CD8-positive, alpha-beta memory T cell (primary cell): ENCODE data around the gene CYP4F12. TPM values are rescaled to one million over a fixed set of nuclear protein-coding genes. Genes with fewer than 3 reads are reported as not detected.

Experiments
- CTCF ChIA-PET: fragments of 350-600 bp; sonication (Branson Sonifier 250); formaldehyde crosslinking; loops from one replicate; lab custom pipeline; 2021; ENCODE audit warnings: antibody characterized with exemption; lab: Charles Lee
- POLR2A ChIA-PET: fragments of 350-600 bp; sonication (Branson Sonifier 250); formaldehyde crosslinking; loops from one replicate; lab custom pipeline; 2021; ENCODE audit warnings: antibody characterized with exemption; lab: Charles Lee
- DNase-seq, 5 donors: peaks; one replicate each; pipeline versions ENCODE4 v3.0.0 to v3.0.0-alpha.2; 2020 to 2022; ENCODE audit warnings: mixed read lengths in 1 of 5
- H3K27ac ChIP-seq: one replicate; pipeline ENCODE4 v1.7.0; 2013; ENCODE audit warnings: low read depth, mild to moderate bottlenecking, low read length, moderate library complexity
- H3K27me3 ChIP-seq: 2 replicates; pipeline ENCODE4 v1.7.0; 2013; ENCODE audit warnings: low read length, mild to moderate bottlenecking; ENCODE audit not compliant: insufficient read depth, poor library complexity, severe bottlenecking
- H3K36me3 ChIP-seq: 2 replicates; pipeline ENCODE4 v1.7.0; 2013; ENCODE audit warnings: mild to moderate bottlenecking, low read length, moderate library complexity; ENCODE audit not compliant: insufficient read depth
- H3K4me1 ChIP-seq: 2 replicates; pipeline ENCODE4 v1.7.0; 2013; ENCODE audit warnings: mild to moderate bottlenecking, low read length, moderate library complexity; ENCODE audit not compliant: insufficient read depth
- H3K4me3 ChIP-seq: 2 replicates; pipeline ENCODE4 v1.7.0; 2013; ENCODE audit warnings: mild to moderate bottlenecking, low read length
- H3K9me3 ChIP-seq: 2 replicates; pipeline ENCODE4 v1.7.0; 2013; ENCODE audit warnings: mild to moderate bottlenecking, low read length
- H3K27ac Mint-ChIP-seq, 8 donors: one replicate each; pipeline ENCODE4 v1.8.0; 2020 to 2021; ENCODE audit warnings: mixed read lengths in 8 of 8, mild to moderate bottlenecking in 6 of 8, inconsistent platforms in 3 of 8, moderate library complexity in 3 of 8
- H3K27me3 Mint-ChIP-seq, 2 donors: one replicate each; pipeline ENCODE4 v1.8.0; 2020 to 2021; ENCODE audit warnings: mixed read lengths in 2 of 2, mild to moderate bottlenecking in 1 of 2, moderate library complexity in 1 of 2
- H3K36me3 Mint-ChIP-seq, 3 donors: one replicate each; pipeline ENCODE4 v1.8.0; 2020 to 2021; ENCODE audit warnings: mixed read lengths in 3 of 3, inconsistent platforms in 1 of 3, mild to moderate bottlenecking in 1 of 3
- H3K4me1 Mint-ChIP-seq, 3 donors: one replicate each; pipeline ENCODE4 v1.8.0; 2020 to 2021; ENCODE audit warnings: mixed read lengths in 3 of 3, inconsistent platforms in 1 of 3, mild to moderate bottlenecking in 1 of 3
- H3K4me3 Mint-ChIP-seq, 7 donors: one replicate each; pipeline ENCODE4 v1.8.0; 2020 to 2021; ENCODE audit warnings: mixed read lengths in 7 of 7, mild to moderate bottlenecking in 6 of 7, moderate library complexity in 4 of 7, inconsistent platforms in 2 of 7
- H3K9me3 Mint-ChIP-seq, 5 donors: one replicate each; pipeline ENCODE4 v1.8.0; 2020 to 2022; ENCODE audit warnings: mixed read lengths in 5 of 5, mild to moderate bottlenecking in 3 of 5, moderate library complexity in 2 of 5, inconsistent platforms in 1 of 5
- polyA plus RNA-seq: library from polyadenylated mRNA; unstranded; fragments of 300-500 nt; fragmentation: Illumina TruSeq; gene quantifications from one replicate; pipeline ENCODE4 v1.2.3, GENCODE V29; 2021
- total RNA-seq, 2 experiments: library from RNA; stranded (reverse); gene quantifications; one replicate each; pipeline ENCODE4 v1.2.3, GENCODE V29; 2021

CYP4F12 gene, protein sequence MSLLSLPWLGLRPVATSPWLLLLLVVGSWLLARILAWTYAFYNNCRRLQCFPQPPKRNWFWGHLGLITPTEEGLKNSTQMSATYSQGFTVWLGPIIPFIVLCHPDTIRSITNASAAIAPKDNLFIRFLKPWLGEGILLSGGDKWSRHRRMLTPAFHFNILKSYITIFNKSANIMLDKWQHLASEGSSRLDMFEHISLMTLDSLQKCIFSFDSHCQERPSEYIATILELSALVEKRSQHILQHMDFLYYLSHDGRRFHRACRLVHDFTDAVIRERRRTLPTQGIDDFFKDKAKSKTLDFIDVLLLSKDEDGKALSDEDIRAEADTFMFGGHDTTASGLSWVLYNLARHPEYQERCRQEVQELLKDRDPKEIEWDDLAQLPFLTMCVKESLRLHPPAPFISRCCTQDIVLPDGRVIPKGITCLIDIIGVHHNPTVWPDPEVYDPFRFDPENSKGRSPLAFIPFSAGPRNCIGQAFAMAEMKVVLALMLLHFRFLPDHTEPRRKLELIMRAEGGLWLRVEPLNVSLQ
- total RNA-seq: 1 to 10 TPM in 1 of 2 experiments, under 1 TPM in 1; 0.93 to 1.3 TPM
- polyA plus RNA-seq: not detected

DNA sequence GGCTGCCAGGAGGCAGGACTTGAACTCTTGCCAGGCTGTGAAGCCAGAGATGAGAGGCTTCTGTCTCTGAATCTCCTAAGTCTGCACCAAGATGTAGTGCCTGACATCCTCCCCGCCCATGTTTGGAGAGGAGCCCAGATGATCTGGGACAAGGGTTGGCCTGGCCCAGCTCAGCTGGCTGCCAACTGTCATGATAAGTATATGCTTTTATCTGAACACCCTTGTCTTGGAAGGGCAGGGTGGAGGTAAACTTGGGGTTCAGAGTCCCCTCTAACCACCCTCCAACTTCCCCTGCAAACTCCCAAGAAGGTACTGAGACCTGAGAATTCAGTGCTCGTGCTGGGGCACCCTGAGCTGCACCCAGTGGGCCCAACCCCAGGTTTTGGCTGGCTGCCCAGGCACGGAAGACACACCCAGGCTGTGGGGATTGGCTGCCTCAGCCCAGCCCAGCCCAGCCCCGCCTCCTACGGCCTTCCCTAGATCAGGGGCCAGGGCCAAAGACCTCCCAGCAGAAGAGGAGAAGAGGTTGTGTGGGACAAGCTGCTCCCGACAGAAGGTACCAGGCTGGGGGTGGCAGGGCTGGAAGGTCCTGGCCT lies at the start of gene CYP4F12:
Gene CYP4F12 (plus strand): TSS at position 508 of the 596 bp plus-strand sequence. CDS start 443 bp downstream, outside the sequence.
- Histone ChIP-seq H3K27ac (no peak within 1 kb of the TSS), H3K27me3 (no peaks in the 10 kb centered on the region), H3K4me1 (peaks cover 12% of the 10 kb centered on the region), H3K4me3 (no peak within 1 kb of the TSS), H3K36me3 (no peaks in the 10 kb centered on the region), H3K9me3 (no peaks in the 10 kb centered on the region)
- ChIA-PET CTCF (no interaction called here), POLR2A (interaction anchor here (1.3 kb wide), 1 partner anchor 164 kb away, joined by 9 read pairs; no protein-coding TSS in a partner anchor)
- H3K9me3 Mint-ChIP-seq: no peaks in the 10 kb centered on the region
- DNase-seq: peak in 3 of 5 donors; percentile 10 to 68 (median 17)
- peaks cover 0 to 1% (median 1%) of the 10 kb centered on the region in 3 donors for H3K36me3 Mint-ChIP-seq
- peak within 1 kb of the TSS; percentile 32 to 97 (median 72) for H3K27ac Mint-ChIP-seq
- peak within 1 kb of the TSS in 4 of 7 donors; percentile 53 to 81 (median 57) for H3K4me3 Mint-ChIP-seq
- no peaks in the 10 kb centered on the region for H3K27me3 Mint-ChIP-seq
- H3K4me1 Mint-ChIP-seq: peaks cover 19 to 37% (median 20%) of the 10 kb centered on the region in 3 donors

DNA sequence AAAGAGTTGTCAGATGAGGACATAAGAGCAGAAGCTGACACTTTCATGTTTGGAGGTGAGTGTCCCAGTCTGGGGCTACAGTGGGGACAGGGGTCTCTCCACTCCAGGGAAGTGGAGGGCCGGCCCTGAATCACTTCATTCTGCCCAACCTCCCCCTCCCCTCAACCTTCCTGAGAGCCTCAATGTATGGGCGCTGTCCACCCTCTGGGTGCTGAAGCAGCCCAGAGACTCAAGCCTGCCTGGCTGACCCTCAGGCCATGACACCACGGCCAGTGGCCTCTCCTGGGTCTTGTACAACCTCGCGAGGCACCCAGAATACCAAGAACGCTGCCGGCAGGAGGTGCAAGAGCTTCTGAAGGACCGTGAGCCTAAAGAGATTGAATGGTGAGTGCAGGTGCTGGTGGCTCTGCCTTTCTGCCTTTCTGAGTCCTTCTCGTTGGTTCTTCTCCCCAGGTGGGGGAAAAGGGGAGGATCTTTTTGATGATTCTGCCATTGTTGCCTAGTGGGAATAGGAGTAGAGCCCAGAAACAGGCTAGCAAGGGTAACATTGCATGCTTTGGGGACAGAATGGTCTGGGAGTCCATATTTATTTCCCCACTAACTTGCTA lies 49.1 kb upstream of the CYP4F12 start:
- H3K27me3 Mint-ChIP-seq: peaks cover 12 to 40% of the 10 kb centered on the region in 2 donors
- Histone ChIP-seq H3K9me3 (no peaks in the 10 kb centered on the region), H3K27ac (no peak overlapping the region), H3K4me3 (no peak overlapping the region), H3K36me3 (no peaks in the 10 kb centered on the region), H3K4me1 (no peaks in the 10 kb centered on the region), H3K27me3 (no peaks in the 10 kb centered on the region)
- ChIA-PET POLR2A (no interaction called here), CTCF (no interaction called here)
- H3K36me3 Mint-ChIP-seq: no peaks in the 10 kb centered on the region
- DNase-seq: no peak
- H3K27ac Mint-ChIP-seq: no peak overlapping the region
- H3K4me3 Mint-ChIP-seq: no peak overlapping the region
- no peaks in the 10 kb centered on the region for H3K4me1 Mint-ChIP-seq
- no peaks in the 10 kb centered on the region for H3K9me3 Mint-ChIP-seq

DNA sequence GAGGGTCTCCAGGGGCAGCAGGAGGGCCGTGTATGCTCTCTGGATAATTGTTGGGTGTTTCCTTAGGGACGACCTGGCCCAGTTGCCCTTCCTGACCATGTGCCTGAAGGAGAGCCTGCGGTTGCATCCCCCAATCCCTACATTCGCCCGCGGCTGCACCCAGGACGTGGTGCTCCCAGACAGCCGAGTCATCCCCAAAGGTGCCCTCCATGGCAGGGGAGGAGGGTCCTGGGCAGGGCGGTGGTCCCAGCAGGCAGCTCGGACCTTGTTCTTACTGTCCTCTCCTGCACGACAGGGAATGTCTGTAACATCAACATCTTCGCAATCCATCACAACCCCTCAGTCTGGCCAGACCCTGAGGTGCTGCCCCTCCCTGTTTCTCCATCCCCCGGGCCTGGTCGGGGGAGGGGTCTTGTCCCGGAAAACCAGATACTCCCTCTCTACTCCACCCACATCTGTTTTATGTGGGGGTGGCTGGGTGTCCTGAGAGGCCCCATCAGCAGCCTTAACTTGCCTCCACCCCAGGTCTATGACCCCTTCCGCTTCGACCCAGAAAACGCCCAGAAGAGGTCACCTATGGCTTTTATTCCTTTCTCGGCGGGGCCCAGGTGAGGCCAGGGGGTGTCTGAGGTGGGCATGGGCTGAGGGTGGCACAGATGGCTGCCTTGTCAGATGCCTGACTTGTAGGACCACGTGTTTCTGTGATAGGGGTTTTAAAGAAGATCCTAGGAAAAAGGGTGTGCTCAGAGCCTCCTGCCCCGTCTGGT lies 44.5 kb upstream of the CYP4F12 start:
- Histone ChIP-seq H3K36me3 (no peaks in the 10 kb centered on the region), H3K27me3 (no peaks in the 10 kb centered on the region), H3K4me3 (no peak overlapping the region), H3K9me3 (no peaks in the 10 kb centered on the region), H3K27ac (no peak overlapping the region), H3K4me1 (no peaks in the 10 kb centered on the region)
- H3K27me3 Mint-ChIP-seq: peaks cover 4 to 34% of the 10 kb centered on the region in 2 donors
- CTCF ChIA-PET: no interaction called here
- H3K4me1 Mint-ChIP-seq: peaks cover 3 to 6% (median 4%) of the 10 kb centered on the region in 3 donors
- H3K36me3 Mint-ChIP-seq: no peaks in the 10 kb centered on the region
- H3K27ac Mint-ChIP-seq: no peak overlapping the region
- POLR2A ChIA-PET: no interaction called here
- H3K4me3 Mint-ChIP-seq: no peak overlapping the region
- DNase-seq: no peak
- H3K9me3 Mint-ChIP-seq: no peaks in the 10 kb centered on the region

DNA sequence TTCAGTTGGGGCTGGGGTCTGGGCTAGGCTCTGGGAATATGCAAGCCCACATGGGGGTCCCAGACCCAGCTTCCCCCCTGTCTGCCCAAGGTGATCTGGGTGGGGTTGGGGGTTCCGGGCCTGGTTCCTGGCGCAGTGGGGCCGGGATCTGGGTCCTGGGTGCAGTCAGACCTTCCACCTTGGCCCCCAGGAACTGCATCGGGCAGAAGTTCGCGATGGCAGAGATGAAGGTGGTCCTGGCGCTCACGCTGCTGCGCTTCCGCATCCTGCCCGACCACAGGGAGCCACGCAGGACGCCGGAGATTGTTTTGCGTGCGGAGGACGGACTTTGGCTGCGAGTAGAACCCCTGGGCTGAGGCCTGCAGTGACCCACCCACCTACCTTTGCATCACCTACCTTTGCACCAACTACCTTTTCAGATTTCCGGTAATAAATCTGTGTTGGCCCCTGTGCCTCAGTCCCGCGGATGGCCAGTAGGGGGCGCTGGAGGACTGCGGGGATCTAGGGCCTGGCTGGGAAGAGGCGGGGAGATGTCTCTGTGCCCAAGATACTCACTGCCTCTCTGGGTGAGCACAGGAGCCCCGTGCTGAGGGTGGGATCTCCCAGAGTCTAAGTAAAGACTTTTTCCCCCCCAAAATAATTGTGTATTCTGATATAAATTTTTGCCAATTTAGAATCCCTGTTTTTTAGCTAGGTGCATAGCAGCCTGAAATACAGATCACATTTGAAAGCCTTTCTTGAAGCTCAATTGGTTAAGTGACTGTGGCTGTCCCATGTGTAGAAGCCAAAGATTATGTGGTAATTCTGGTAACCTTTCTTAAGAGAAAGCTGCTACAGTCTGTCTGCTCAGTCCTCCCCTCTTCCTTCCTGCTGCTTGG lies 43.6 kb upstream of the CYP4F12 start:
- no peaks in the 10 kb centered on the region for H3K27me3 ChIP-seq
- H3K27me3 Mint-ChIP-seq: peaks cover 4 to 39% of the 10 kb centered on the region in 2 donors
- peak; percentile 72 to 89 (median 84) for DNase-seq
- no peak overlapping the region for H3K4me3 ChIP-seq
- no peak overlapping the region for H3K27ac ChIP-seq
- H3K4me1 Mint-ChIP-seq: peaks cover 4 to 11% (median 5%) of the 10 kb centered on the region in 3 donors
- H3K4me1 ChIP-seq: no peaks in the 10 kb centered on the region
- POLR2A ChIA-PET: no interaction called here
- H3K9me3 ChIP-seq: no peaks in the 10 kb centered on the region
- no peaks in the 10 kb centered on the region for H3K36me3 Mint-ChIP-seq
- H3K4me3 Mint-ChIP-seq: no peak overlapping the region
- no peaks in the 10 kb centered on the region for H3K9me3 Mint-ChIP-seq
- no peaks in the 10 kb centered on the region for H3K36me3 ChIP-seq
- H3K27ac Mint-ChIP-seq: no peak overlapping the region
- CTCF ChIA-PET: interaction anchor here (0.7 to 1.2 kb wide), 12 partner anchors 14 to 568 kb away, joined by 3 to 7 read pairs (median 3); no protein-coding TSS in a partner anchor

DNA sequence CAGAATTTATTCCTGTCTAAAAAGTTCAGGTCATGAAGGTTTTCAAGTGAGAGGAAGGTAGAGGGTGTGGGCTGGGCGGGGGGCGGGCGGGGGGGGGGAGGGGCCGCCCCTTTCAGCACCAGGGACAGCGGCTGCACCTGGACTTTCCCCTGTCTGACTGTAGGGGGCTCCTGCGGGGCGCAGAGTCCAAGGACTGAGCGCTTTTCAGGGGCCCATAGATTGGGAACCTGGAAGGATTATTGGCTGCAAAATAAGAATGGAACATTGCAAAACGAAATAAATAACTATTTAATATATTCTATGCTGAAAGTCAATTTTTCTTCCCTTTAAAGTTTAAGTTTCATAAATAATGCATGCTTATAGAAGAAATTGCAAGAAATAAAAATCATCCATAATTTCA lies 41.1 kb upstream of the CYP4F12 start:
- Histone ChIP-seq H3K27ac (no peak overlapping the region), H3K36me3 (no peaks in the 10 kb centered on the region), H3K27me3 (no peaks in the 10 kb centered on the region), H3K4me1 (no peaks in the 10 kb centered on the region), H3K9me3 (no peaks in the 10 kb centered on the region), H3K4me3 (no peak overlapping the region)
- ChIA-PET POLR2A (no interaction called here), CTCF (interaction anchor here (1.0 to 1.5 kb wide), 2 partner anchors 14 to 279 kb away, joined by 3 read pairs; no protein-coding TSS in a partner anchor)
- Mint-ChIP-seq H3K4me3 (no peak overlapping the region), H3K36me3 (no peaks in the 10 kb centered on the region), H3K4me1 (peaks cover 4 to 17% (median 5%) of the 10 kb centered on the region in 3 donors), H3K27me3 (peaks cover 3 to 45% of the 10 kb centered on the region in 2 donors), H3K27ac (no peak overlapping the region), H3K9me3 (no peaks in the 10 kb centered on the region)
- peak in 3 of 5 donors; percentile 11 to 58 (median 28) for DNase-seq

DNA sequence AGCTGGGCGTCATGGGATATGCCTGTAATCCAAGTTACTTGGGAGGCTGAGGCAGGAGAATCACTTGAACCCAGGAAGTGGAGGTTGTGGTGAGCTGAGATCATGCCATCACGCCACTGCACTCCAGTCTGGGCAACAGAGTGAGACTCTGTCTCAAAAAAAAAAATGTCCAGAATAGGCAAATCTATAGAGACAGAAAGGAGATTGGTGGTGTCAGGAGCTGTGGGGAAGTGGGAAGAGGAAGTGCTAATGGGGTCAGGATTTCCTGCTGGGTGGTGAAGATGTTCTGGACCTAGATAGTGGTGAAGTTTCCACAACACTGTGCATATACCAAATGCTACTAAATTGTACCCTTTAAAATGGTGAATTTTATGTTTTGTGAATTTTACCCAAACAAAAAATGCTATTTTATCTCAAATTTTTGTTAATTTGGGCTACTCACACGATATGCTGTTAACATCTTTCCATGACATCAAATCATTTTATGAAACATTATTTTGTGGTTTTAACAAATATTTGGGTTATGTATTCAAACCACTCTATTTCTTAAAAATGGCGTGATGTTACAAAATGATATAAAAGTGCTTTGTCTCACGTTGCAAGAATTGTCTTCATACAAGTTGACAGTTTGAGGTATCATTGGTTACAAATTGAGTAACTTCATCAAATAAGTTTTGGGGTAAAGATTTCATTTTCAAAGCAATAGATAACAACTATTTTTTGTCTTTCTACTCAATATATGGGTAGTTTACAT lies 39.6 kb upstream of the CYP4F12 start:
- H3K27me3 Mint-ChIP-seq: peaks cover 8 to 49% of the 10 kb centered on the region in 2 donors
- Histone ChIP-seq H3K36me3 (no peaks in the 10 kb centered on the region), H3K27ac (no peak overlapping the region), H3K9me3 (no peaks in the 10 kb centered on the region), H3K4me1 (no peaks in the 10 kb centered on the region), H3K27me3 (no peaks in the 10 kb centered on the region), H3K4me3 (no peak overlapping the region)
- no peak overlapping the region for H3K4me3 Mint-ChIP-seq
- H3K36me3 Mint-ChIP-seq: no peaks in the 10 kb centered on the region
- H3K27ac Mint-ChIP-seq: no peak overlapping the region
- H3K9me3 Mint-ChIP-seq: no peaks in the 10 kb centered on the region
- no peak for DNase-seq
- peaks cover 4 to 17% (median 5%) of the 10 kb centered on the region in 3 donors for H3K4me1 Mint-ChIP-seq
- POLR2A ChIA-PET: no interaction called here
- CTCF ChIA-PET: no interaction called here
